Measurements from ENCODE around the gene OTUD5.

DNA sequence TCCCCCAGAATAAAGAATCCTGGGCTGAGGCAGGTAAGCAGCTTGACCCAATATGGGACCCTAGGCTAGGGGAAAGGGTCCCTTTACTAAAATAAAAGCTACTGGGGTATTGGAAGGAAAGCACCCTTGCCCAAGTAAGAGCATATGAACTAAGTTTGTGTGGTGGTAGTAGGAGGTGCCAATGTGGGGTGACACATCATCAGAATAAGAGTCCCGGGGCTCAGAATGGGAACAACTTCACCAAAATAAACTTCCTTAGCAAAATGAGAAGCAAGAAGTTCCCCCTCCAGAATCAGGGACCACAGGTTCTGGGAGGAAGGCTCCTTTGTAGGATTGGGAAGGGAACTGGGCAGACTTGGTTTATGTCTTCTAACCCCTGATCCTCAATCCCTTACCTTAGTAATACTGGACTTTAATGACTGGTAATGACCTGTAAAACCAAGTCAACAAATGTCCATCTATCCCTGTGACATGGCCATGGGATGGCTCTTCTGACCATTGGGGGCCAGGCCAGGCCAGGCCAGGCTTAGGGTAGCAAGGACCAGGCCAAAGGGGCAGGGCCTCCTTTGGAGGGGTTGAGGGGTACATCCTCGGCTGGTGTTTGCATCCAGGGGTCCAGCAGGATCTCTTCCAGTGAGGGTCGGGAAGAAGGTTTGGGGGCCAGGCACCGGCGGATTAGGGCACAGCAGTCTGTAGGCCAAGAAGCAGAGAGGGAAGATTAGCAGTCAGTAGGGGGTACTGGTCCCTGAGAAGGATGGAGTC is 43.6 kb downstream of the OTUD5 start:
- TF ChIP-seq POLR2AphosphoS5 (IDR thresholded peaks at IDR 0.05) (no peak), EP300 (IDR thresholded peaks at IDR 0.05) (no peak)
- TF ChIP-seq, protein P1, sequence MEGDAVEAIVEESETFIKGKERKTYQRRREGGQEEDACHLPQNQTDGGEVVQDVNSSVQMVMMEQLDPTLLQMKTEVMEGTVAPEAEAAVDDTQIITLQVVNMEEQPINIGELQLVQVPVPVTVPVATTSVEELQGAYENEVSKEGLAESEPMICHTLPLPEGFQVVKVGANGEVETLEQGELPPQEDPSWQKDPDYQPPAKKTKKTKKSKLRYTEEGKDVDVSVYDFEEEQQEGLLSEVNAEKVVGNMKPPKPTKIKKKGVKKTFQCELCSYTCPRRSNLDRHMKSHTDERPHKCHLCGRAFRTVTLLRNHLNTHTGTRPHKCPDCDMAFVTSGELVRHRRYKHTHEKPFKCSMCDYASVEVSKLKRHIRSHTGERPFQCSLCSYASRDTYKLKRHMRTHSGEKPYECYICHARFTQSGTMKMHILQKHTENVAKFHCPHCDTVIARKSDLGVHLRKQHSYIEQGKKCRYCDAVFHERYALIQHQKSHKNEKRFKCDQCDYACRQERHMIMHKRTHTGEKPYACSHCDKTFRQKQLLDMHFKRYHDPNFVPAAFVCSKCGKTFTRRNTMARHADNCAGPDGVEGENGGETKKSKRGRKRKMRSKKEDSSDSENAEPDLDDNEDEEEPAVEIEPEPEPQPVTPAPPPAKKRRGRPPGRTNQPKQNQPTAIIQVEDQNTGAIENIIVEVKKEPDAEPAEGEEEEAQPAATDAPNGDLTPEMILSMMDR (IDR thresholded peaks at IDR 0.05): no peak
